CD4-positive, alpha-beta T cell treated with Interleukin-4 for 4 hours (primary cell): Measurements from ENCODE around the gene ADRA2C.

Experiments
- DNase-seq: peaks from one replicate; pipeline ENCODE4 v3.0.0-alpha.2; 2020

The ADRA2C gene

DNA sequence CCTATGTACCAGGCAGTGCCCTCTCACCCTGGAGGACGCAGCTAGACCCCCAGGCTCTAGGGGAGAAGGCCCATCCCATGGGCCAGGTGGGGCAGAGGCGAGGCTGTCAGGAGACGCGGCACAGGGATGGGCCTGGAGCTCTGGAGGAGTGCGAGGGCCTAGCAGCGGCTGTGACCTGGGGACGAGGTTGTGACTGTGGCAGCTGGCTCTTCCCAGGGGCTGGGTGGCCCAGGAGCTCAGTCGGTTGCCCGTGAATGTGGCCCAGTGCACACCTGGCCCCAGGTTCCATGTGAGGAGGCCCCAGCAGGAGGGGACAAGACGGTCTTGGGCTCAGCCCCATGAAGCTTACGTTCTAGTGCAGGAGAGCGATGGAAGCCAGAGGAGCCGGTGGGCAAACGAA lies 31.0 kb upstream of the ADRA2C start:
- no peak for DNase-seq

DNA sequence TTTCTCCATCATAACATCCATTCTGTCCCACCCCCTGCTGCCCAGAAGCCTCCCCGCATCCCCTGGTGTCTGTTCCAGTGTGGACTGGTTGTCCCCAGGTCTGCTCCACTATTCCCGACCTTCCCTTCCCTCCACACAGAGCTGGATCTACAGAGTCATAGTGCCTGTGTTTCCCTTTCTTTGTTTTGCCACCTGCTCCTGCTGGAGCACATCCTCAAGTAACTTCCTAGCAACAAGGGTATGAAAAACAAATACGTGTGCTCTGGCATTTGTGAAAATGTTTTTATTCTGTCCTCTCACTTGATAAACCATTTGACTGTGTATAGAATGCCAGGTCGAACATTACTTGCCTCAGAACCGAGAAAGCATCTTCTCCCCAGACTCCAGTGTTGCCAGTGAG lies 29.9 kb upstream of the ADRA2C start:
- no peak for DNase-seq

DNA sequence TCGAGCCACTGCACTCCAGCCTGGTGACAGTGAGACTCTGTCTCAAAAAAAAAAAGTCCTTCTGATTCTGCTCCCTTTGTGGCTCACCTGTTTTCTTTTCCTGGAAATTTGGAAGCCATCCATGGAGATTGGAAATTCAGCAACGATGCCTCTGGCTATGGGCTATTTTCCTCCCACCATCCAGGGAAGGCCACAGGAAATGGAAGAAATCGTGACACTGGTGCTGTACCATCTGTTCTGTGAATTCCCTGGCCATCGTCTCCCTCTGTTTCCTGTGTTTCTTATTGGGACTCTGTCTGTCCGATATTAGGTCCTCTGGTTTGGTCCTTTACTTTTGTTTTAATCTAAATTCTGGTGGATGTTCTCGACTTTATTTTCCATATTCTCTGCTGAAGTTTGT lies 29.4 kb upstream of the ADRA2C start:
- DNase-seq, result no peak

DNA sequence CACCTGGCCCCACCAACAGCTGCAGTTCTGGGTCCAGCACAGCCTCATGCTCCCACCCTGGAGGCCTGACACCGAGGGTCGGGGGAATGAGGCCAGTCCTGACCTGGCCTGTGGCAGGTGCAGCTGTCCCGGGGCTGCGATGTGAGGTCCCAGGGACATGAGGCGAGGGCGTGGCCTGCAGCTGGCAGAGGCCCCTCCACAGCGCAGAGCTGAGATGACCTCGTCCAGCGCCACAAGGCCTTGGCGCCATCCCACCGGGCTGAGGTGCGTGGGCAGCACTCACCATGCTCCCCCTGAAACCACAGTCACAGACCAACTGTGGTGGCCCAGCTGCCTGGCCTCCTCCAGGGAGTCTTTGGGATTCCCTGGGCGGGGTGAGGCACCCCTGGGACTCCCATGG lies 26.6 kb upstream of the ADRA2C start:
- DNase-seq, result no peak

DNA sequence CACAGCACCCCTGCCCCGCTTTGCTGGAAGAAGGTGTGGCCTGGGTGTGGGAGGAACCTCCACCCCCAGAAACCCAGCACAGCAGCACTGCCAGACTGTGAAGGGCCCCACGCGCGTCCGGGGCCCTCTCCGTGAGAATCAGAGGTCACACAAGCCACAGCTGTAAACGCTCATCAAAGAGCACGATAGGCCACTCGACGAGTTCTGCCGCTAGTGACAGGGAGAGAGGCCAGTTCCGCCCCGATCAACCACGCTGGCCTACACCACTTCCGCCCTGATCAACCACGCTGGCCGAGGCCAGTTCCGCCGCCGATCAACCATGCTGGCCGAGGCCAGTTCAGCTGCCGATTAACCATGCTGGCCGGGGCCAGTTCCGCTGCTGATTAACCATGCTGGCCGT lies 25.9 kb upstream of the ADRA2C start:
- no peak for DNase-seq

DNA sequence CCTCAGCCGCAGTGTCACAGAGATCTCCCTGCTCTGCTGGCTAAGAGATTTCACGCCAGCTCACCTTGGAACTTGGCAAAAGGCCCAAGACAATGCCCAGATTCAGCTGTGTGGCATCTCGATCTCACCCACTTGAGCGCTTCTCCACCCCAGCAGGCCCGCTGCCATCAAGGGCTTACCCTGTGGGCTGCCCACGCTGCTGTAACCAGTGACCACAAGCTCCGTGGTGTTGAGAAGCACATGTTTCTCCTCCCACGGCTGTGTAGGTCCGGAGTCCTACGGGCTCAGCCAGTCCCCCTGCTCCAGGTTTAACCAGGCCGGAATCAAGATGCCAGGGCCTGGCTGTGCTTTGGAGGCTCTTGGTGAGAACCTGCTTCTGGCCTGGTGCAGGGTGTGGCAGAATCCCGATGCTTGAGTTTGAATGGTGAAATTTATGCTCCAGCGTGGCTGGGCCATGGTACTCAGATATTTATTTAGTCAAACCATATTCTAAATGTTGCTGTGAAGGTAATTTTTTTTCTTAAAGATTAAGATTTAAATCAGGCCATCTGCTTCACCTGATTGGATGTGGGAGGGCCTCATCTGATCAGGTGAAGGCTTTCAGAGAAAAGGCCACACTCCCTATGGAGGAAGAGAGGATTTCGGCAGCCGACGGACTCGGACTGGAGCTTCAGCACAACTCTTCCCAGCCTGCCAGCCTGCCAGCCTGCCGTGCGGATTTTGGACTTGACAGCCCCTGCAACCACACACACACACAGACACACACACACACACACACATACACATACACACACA lies 24.8 kb upstream of the ADRA2C start:
- DNase-seq, result no peak

DNA sequence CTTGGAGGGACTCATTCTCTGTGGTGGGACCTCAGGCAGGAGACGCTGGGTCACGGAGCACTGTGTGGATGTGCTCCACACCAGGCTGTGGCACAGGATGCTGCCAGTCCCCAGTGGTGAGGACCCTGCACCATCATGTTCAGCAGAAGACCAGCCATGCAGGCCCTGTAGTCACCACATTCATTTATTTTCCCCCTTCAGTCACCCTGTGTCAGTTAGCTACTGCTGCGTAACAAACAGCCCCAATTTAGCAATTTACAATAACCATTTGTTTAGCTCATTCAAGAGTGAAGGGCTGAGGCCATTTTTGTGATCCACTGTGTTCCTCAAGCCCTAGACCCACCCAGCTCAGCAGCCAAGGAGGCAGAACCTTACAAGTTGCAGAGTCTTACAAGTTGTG lies 23.6 kb upstream of the ADRA2C start:
- DNase-seq, result no peak

DNA sequence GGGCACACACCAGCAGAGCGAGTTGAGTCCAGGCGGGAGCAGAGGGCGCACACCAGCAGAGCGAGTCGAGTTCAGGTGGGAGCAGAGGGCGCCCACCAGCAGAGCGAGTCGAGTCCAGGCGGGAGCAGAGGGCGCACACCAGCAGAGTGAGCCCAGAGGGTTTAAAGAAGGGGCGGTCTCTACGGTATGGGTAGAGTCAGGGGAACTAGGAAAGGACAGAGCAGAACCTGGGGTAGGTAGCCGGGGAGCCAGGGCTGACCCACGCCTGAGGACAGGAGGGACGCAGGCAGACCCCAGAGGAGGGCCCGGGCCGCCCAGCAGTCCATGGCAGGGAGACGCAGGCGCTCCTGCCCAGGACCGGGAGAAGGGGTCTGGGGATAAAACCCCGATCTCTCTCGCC lies 22.0 kb upstream of the ADRA2C start:
- no peak for DNase-seq

DNA sequence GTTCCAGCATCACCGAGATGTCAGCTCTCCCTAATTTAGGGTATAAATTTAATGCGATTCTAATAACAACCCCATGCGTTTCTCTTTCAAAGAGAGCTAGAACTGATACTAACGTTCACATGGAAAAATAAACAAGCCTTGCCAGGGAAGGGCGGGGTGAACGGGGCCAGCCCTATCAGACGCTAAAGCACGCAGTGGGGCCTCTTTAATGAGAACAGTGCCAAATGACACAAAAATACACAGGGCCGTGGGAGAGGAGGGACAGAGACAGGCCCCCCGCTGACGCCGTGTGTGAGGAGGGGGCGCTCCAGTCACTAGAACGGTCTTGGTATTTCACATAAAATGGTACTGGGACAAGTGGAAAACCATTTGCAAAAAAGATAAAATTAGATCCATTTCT lies 21.3 kb upstream of the ADRA2C start:
- DNase-seq, result no peak

DNA sequence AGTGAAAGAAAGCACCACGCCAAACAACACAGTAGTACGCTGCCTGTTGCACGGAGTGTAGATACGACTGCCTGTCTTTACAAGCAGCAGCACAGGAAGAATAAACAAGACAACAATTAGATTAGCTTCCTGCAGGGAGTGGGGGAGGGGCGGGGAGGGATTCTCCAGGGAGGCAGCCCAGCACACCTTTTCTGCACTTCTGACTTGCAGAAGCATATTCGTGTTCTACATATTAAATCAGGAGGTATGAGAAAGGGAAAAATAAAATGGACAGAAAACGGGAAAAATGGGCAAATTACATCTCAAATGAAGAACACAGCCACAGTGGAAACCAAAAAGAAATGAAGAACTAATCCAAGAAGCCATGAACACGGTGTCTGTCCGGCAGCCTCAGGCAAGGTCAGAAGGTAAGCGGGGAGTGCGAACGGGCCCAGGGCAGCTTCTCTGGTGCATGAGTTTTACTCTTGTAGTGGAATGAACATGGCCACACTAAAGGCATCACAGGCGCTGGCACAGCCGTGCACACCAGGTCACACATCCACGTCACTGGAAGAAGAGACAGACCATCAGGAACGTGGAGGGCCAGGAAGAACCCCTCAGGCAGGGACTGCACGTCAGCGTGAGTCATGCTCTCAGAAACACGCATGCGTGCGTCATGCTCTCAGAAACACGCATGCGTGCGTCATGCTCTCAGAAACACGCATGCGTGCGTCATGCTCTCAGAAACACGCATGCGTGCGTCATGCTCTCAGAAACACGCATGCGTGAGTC lies 20.1 kb upstream of the ADRA2C start:
- DNase-seq, result no peak

DNA sequence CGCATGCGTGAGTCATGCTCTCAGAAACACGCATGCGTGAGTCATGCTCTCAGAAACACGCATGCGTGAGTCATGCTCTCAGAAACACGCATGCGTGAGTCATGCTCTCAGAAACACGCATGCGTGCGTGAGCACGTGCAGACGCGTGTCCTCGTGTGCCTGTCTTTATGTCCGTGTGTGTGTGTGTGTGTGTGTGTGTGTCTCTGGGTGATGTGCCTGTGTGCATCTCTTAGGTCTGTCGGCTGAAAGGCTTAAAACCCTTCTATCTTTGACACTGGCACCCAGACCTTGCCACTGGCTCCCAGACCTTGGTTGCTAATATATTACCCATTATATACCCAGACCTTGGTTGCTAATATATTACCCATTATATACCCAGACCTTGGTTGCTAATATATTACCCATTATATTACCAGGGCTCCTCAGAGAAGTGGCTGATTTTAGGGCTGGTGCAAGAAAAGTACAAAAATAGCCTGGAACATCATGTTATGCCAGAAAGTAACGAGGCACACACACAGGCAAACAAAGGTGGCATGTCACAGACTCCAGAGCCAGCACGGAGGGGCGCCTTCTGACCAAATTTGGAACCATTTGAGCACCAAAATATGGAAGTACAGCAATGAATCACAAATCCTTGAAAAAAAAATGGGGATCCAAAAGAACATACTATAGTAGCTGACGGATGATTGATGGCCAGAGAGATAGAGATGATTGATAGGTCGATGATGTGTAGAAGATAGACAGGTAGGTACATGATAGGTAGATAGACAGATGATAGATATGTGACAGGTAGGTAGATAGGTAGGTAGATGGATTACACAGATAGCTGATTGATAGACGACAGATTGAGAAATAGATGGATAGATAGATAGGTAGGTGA lies 19.2 kb upstream of the ADRA2C start:
- DNase-seq, result no peak

DNA sequence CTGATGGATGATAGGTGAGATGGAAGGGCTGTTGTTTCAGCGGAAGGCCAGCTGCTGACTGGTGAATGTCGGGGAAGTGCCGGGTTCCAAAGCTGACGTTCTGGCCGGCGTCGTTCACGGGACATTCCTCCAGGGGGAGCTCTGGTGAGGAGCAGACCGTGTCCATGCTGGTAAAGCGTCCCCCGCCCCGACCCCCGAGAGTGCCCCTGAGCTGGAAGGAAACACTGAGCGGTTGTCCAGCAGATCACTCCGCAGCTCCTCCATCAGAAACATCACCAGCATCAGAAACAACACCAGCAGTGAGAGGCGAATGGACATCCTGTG lies 18.6 kb upstream of the ADRA2C start:
- DNase-seq, result no peak

DNA sequence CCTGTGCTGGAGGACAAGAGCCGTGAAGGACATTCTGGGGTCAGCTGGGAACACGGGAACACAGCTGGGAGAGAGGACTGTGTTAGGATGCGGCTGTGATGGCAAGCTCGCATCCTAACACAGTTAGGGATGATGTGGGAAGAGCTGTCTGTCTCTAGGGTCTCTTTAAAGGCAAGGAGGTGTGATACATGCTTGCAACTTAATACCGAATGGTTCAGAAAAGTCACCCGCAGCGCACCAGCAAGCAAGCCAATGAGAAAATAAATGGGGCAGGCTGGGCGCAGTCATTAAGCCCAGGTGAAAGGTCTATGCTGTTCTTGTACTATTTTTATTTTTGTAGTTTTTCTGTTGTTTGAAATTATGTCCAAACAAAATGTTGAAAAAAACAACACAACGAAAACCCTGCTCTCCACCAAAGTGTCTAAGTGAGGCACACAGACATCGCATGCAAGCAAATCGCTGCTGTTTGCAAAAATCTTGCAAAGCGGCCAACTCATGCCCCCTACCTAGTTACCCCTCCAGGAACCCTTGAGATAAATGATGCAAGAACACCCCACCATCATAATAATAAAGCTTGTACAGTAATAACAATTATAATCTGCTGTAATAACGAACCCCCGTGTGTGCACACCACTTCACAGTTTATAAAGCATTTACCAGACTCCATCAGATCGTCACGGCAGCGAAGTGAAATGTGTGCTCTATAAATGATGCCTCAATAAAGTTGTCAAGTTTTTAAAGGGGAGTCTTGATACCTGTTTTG lies 17.9 kb upstream of the ADRA2C start:
- DNase-seq, result no peak

DNA sequence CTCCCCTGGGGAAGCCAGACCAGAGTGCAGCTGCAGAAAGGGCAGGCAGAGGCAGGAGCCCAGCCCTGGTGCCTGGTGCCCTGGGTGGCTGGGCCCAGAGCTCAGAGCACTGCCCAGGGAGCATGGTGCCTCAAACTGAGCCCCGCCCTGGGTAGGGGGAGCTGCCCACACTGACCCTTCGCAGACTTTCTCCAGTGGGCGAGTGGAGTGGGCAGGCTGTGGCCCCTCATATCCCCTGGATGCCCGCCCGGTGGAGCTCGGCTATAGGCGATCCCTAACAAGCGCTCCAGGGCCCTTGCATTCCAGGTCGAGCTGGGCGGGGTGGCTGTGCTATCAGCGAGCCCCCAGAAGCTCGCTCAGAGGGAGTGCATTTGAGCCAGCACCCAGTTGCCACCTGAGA lies 17.1 kb upstream of the ADRA2C start:
- DNase-seq, result no peak

DNA sequence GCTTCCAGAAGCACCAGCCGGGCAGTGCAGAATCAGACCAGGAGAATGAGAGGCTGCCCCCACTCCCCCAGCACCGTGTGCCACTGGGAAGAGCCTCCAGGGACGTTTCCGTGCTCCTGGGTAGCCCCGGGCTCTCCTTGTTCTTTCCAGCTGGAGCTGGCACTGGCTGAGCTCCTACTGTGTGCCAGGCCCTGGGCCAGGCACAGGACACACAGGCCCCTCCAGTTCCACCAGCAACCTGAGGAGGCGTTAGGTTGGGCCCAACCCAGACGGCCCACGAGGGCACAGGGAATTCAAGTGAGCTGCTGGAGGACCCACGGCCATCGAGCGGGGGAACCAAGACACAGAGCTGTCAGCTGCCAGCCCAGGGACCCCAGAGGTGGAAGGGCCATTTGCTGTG lies 15.9 kb upstream of the ADRA2C start:
- DNase-seq, result no peak

DNA sequence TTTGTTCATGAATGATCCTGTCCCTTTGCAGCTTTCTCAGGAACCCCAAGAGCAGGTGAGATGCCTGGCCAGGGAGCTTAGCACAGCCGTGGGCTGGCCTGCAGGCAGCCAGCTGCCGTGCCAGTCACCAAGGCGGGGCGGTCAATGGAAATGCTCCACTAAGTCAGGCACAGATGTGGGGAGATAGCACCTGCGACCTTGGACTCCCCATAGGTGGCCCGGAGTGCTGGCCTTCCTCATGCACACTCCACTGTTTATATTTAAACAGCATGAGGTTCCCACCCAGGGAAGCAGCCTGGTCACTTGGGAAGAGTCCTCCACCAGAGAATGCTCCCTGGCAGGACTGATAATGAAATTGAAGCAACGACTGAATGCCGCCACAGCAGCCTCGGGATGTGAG lies 14.2 kb upstream of the ADRA2C start:
- DNase-seq, result no peak

DNA sequence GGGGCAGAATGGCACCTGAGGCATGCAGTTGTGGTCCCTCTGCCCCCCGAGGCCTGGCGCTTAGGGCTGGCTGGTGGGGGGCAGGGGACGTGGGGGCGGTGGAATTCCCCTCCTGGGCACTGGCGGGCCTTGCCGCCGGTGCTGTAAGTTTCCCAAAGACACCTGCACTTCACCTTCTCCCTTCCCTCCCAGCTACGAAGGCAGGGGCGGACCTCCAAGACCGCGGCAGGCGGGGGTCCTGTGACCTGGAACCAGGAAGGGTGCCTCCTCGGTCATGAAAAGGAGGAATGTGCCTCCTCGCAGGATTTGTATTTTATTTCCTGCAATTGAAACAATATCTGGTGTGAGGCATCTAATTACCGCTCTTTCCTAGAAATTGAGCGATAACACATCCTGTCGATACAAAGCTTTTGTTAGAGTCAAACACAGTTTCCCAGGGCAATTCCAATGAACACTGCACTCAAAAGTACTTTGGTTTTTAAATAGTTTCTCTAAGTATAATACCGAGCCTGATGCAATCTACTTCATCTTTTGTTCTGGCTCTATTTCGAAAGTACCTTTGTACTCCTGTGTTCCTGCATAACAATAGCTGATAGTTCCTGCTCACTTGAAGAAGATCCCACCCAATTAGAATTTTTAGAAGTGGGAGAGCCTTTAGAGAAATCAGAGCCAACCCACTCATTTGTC lies 12.3 kb upstream of the ADRA2C start:
- no peak for DNase-seq

DNA sequence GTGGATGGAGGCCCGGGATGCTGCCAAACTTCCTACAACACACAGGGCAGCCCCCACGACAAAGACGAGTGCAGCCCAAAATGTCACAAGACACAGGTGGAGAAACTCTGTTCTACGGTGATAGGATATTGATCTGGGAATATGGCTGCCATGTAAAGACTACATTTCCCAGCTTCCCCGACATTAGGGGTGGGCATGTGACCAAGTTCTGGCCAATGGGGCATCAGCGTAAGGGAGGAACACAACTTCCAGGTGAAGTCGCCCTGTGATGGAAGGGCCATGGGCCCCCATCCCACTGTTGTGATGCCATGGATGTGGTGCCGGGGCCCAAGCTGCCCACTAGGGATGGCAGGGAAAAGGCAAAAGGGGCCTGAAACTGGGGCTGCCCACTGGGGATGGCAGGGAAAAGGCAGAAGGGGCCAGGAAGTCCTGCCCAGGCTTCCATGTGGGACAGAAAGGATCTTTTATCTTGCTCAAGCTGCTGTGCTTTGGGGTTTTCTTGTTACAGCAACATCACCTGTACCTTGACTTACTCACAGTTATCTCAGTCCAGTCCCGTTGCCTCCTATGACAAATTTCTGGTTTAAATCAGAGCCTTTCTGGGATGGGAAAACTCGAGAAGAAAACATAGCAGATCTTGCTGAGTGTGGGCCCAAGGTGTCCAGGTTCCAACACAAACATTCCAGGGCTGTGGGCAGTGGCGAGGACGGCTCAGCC lies 9.7 kb upstream of the ADRA2C start:
- no peak for DNase-seq

DNA sequence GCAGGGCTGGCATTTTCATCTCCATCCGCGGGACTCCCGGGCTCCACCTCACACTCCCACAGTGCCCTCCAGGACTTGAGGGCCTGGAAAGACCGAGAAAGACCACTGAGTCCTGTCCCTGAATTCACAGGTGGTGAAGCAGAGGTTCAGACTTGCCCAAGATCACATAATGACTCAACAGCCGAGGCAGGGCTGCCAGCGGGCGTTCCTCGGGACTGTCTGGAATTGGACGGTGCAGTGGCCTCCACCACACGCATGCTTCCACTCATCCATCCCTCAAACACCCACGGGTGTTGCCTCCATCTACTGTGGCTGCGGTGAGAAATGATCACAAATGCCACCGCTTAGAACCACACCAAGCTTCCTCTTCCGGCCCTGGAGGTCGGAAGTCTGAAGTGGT lies 6.9 kb upstream of the ADRA2C start:
- DNase-seq, result no peak

DNA sequence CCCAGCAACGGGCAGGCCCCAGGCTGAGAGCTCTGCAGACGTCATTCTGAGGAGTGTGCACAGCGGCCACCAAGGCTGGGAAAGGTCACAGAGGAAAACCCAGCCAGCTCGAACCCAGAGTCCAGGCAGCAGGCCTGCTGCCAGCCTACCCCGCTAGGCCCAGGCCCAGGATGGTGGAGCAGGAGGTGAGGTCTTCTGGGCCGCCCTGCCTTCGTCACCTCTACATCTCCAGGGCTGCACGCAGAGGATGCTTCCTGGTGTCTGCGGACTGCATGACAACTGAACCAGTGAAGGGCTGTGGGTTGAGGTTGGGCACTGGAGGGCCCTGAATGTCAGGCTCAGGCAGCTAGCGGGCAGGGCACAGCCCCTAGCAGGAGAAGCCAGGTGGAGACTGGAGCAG lies 5.8 kb upstream of the ADRA2C start:
- no peak for DNase-seq

DNA sequence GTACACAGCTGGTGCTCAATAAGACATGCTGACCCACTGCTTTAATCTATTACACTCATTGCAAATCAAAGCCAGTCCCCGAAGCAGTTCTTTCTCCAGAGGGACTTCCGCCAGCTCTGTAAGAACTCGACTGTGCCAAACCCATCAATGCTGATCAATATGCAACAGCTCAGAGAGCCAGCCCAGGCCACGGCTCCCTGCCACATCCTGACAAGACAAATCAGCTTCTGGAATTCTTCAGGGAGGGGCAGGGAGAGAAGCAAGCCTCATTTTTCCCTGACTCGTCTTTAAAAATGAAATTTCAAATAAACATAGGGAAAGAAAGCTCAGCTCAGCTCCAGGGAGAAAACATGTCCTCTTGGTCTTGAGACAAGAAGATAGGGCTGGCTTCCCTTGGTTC lies 5.3 kb upstream of the ADRA2C start:
- DNase-seq, result no peak

DNA sequence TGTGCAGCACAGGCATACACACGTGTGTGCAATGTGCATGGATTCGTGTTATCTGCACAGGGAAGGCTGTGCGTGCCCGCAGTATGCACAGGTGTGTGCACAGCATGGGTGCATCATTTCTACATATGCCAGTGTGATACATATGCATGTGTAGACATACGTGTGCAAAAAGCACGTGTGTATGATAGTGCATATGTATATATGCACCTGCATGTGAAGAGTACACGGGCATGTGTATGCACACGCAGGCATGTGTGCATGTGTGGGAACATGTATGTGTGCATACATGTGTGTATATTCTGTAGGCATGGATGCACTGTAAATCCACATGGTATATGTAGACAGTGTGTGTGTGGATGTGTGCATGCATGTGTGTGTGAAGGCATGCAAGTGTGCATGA lies 3.9 kb upstream of the ADRA2C start:
- no peak for DNase-seq
